Osteoblast (primary cell): Measurements from ENCODE around the gene NOLC1. TPM values are rescaled to one million over a fixed set of nuclear protein-coding genes. Genes with fewer than 3 reads are reported as not detected.

ENCODE experiments used
- DNase-seq: peaks from one replicate; pipeline ENCODE4 v3.0.0; 2011; ENCODE audit warnings: low spot score, mixed read lengths; ENCODE audit not compliant: insufficient read length; ENCODE audit errors: missing footprints
- H2AFZ ChIP-seq: 2 replicates; pipeline ENCODE4 v1.6.0; 2011; ENCODE audit warnings: mild to moderate bottlenecking, low read length
- H3K27ac ChIP-seq: 2 replicates; pipeline ENCODE4 v1.5.1; 2011; ENCODE audit warnings: mild to moderate bottlenecking, low read depth, low read length, moderate library complexity
- H3K27me3 ChIP-seq: 2 replicates; pipeline ENCODE4 v1.6.0; 2012; ENCODE audit warnings: mild to moderate bottlenecking, control low read depth, inconsistent platforms, low read length, moderate library complexity; ENCODE audit not compliant: insufficient read depth
- H3K36me3 ChIP-seq: 2 replicates; pipeline ENCODE4 v1.5.1; 2011; ENCODE audit warnings: mild to moderate bottlenecking, low read length, control low read depth, moderate library complexity; ENCODE audit not compliant: insufficient read depth
- H3K4me1 ChIP-seq: 2 replicates; pipeline ENCODE4 v1.5.1; 2011; ENCODE audit warnings: mild to moderate bottlenecking, low read length, control low read depth, moderate library complexity; ENCODE audit not compliant: insufficient read depth
- H3K4me2 ChIP-seq: 2 replicates; pipeline ENCODE4 v1.6.0; 2011; ENCODE audit warnings: mild to moderate bottlenecking, low read length; ENCODE audit not compliant: insufficient read depth
- H3K4me3 ChIP-seq: fragments of 200-600 bp; sonication (generic); 3 replicates; pipeline ENCODE4 v1.5.1; 2012; ENCODE audit warnings: mild to moderate bottlenecking, low read length, inconsistent platforms; ENCODE audit not compliant: insufficient read depth
- H3K79me2 ChIP-seq: 2 replicates; pipeline ENCODE4 v1.6.0; 2012; ENCODE audit warnings: mild to moderate bottlenecking, low read length, control low read depth, inconsistent platforms; ENCODE audit not compliant: insufficient read depth
- H3K9me3 ChIP-seq: 2 replicates; pipeline ENCODE4 v1.5.1; 2011; ENCODE audit warnings: low read depth, low read length, control low read depth
- H4K20me1 ChIP-seq: 2 replicates; pipeline ENCODE4 v1.6.0; 2012; ENCODE audit warnings: mild to moderate bottlenecking, low read length, control low read depth; ENCODE audit not compliant: insufficient read depth
- total RNA-seq: library from RNA; depleted of rRNA; stranded (reverse); fragments of >200 nt; gene quantifications from 2 replicates; pipeline ENCODE4 v1.2.3, GENCODE V29; 2012
- TF ChIP-seq, protein P1 (sequence below): IDR thresholded peaks from 2 replicates; pipeline ENCODE4 v1.5.1; 2011; ENCODE audit warnings: mild to moderate bottlenecking, low read depth, low read length, moderate library complexity; ENCODE audit errors: extremely low read depth

Gene NOLC1
- total RNA-seq, 1 donor, result 18.1 TPM

DNA sequence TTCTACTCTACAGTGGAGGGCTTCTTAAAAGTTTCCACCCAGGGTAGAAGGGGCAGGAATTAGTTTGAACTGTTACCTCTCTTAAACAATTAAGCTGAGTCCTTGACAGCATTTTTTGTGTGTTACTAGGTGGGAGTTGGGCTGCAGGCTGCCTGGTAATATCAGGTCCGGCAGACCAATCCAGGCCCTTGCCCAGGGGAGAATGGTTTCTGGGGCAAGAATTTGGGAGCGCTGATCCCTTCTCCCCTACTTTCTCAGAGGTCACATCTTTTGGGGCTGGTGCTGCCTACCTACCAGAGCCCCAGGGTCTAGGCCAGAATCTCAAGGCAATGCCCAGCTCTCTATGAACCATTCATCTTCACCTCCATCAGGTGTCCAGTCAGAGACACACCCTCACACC is 17.8 kb upstream of the NOLC1 start:
- H3K36me3 ChIP-seq, result peaks cover 27% of the 10 kb centered on the region
- H4K20me1 ChIP-seq, result peaks cover 54% of the 10 kb centered on the region

DNA sequence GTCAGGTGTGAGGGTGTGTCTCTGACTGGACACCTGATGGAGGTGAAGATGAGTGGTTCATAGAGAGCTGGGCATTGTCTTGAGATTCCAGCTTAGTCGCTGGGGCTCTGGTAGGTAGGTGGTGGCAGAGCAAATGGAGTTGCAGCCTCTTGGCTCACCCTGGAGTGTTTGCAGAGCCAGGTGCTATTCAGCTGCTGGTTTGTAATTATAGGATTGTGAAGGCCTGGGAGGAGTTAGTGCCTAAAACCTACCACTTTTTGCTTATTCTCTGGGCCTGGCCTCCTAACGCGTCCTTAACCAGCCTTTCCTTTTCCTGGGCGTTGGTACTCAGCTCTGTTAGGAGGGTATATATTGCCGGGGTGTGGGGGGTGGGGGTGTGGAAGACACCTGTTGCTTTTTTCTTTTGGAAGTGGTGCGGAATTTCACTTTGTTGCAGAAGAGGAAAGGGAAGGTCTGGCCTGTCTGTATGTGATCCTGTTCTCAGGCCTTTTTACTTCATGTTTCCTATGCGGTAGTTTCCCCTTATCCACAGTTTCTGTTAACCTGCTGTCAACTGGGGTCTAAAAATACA is 16.1 kb upstream of the NOLC1 start:
- DNase-seq, result no peak
- H3K36me3 ChIP-seq, result peaks cover 43% of the 10 kb centered on the region
- TF ChIP-seq, protein P1, sequence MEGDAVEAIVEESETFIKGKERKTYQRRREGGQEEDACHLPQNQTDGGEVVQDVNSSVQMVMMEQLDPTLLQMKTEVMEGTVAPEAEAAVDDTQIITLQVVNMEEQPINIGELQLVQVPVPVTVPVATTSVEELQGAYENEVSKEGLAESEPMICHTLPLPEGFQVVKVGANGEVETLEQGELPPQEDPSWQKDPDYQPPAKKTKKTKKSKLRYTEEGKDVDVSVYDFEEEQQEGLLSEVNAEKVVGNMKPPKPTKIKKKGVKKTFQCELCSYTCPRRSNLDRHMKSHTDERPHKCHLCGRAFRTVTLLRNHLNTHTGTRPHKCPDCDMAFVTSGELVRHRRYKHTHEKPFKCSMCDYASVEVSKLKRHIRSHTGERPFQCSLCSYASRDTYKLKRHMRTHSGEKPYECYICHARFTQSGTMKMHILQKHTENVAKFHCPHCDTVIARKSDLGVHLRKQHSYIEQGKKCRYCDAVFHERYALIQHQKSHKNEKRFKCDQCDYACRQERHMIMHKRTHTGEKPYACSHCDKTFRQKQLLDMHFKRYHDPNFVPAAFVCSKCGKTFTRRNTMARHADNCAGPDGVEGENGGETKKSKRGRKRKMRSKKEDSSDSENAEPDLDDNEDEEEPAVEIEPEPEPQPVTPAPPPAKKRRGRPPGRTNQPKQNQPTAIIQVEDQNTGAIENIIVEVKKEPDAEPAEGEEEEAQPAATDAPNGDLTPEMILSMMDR, result no peak
- no peaks in the 10 kb centered on the region for H3K27me3 ChIP-seq
- H3K4me3 ChIP-seq, result peak overlapping the region; percentile 7
- H3K4me2 ChIP-seq, result peak overlapping the region; percentile 5
- no peak overlapping the region for H3K27ac ChIP-seq
- H3K79me2 ChIP-seq, result peaks cover 82% of the 10 kb centered on the region
- no peaks in the 10 kb centered on the region for H3K9me3 ChIP-seq
- H4K20me1 ChIP-seq, result peaks cover 71% of the 10 kb centered on the region
- H3K4me1 ChIP-seq, result peaks cover 24% of the 10 kb centered on the region
- H2AFZ ChIP-seq, result no peak overlapping the region

More for the DNA sequence above, 17.8 kb upstream of the NOLC1 start:
- H3K4me3 ChIP-seq, result peak overlapping the region; percentile 89
- H3K4me2 ChIP-seq, result peak overlapping the region; percentile 84
- peaks cover 24% of the 10 kb centered on the region for H3K4me1 ChIP-seq
- H3K9me3 ChIP-seq, result no peaks in the 10 kb centered on the region
- H3K27me3 ChIP-seq, result no peaks in the 10 kb centered on the region
- peaks cover 66% of the 10 kb centered on the region for H3K79me2 ChIP-seq
- peak overlapping the region; percentile 88 for H3K27ac ChIP-seq
- no peak overlapping the region for H2AFZ ChIP-seq
- DNase-seq, result no peak
- TF ChIP-seq, protein P1, result no peak

DNA sequence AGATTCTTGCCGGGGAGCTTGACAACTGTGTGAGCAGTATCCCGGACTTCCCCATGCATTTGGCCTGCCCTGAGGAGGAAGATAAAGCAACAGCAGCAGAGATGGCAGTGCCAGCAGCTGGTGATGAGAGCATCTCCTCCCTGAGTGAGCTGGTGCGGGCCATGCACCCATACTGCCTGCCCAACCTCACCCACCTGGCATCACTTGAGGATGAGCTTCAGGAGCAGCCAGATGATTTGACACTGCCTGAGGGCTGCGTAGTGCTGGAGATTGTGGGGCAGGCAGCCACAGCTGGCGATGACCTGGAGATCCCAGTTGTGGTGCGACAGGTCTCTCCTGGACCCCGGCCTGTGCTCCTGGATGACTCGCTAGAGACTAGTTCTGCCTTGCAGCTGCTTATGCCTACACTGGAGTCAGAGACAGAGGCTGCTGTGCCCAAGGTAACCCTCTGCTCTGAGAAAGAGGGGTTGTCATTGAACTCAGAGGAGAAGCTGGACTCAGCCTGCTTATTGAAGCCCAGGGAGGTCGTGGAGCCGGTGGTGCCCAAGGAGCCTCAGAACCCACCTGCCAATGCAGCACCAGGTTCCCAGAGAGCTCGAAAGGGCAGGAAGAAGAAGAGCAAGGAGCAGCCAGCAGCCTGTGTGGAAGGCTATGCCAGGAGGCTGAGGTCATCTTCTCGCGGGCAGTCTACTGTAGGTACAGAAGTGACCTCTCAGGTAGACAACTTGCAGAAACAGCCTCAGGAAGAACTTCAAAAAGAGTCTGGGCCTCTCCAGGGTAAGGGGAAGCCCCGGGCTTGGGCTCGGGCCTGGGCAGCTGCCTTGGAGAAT is 12.7 kb upstream of the NOLC1 start:
- TF ChIP-seq, protein P1, result no peak
- Histone ChIP-seq H3K27ac (no peak overlapping the region), H3K4me1 (peaks cover 7% of the 10 kb centered on the region), H3K36me3 (peaks cover 67% of the 10 kb centered on the region), H3K27me3 (no peaks in the 10 kb centered on the region), H3K4me2 (no peak overlapping the region), H2AFZ (no peak overlapping the region), H3K4me3 (no peak overlapping the region), H3K9me3 (no peaks in the 10 kb centered on the region), H4K20me1 (peaks cover 70% of the 10 kb centered on the region), H3K79me2 (peaks cover 92% of the 10 kb centered on the region)
- DNase-seq, result no peak

DNA sequence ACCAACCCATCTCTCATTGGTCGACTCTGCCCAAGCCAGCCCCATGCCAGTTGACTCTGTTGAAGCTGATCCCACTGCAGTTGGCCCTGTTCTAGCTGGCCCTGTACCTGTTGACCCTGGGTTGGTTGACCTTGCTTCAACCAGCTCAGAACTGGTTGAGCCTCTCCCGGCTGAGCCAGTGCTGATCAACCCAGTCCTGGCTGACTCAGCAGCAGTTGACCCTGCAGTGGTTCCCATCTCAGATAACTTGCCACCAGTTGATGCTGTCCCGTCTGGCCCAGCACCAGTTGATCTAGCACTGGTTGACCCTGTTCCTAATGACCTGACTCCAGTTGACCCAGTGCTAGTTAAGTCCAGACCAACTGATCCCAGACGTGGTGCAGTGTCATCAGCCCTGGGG is 12.0 kb upstream of the NOLC1 start:
- Histone ChIP-seq H3K4me3 (no peak overlapping the region), H2AFZ (no peak overlapping the region), H4K20me1 (peaks cover 65% of the 10 kb centered on the region), H3K27me3 (no peaks in the 10 kb centered on the region), H3K27ac (no peak overlapping the region), H3K9me3 (no peaks in the 10 kb centered on the region), H3K4me1 (no peaks in the 10 kb centered on the region), H3K4me2 (no peak overlapping the region), H3K79me2 (peaks cover 85% of the 10 kb centered on the region), H3K36me3 (peaks cover 68% of the 10 kb centered on the region)
- TF ChIP-seq, protein P1, result no peak
- no peak for DNase-seq
